ENCODE data around the gene DNMT1. TPM values are rescaled to one million over a fixed set of nuclear protein-coding genes. Genes with fewer than 3 reads are reported as not detected.

Gene DNMT1
- total RNA-seq, 6 donors from 2014 or later = 54.0 to 166 (median 63.9) TPM

DNA sequence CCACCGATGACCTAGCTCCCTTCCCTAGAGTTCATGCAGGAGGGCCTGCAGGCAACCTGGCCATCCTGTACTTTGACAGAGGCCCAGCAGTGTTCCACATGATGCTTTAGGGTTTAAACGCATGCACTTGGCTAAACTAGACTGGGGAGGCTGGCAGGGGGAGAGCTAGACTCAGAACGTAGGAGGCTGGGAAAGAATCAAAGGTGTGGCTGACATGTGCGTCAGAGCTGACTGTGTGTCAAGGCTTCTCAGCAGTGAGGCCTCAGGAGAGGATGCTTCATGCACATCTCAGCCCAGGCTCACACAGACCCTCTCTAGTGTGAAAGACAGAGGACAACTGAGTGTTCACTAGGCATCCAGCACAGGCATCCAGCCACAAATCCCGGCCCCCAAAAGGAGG lies 28.7 kb downstream of the DNMT1 start:
- Histone ChIP-seq H3K4me3 (no peak overlapping the region), H3K9me3 (no peaks in the 10 kb centered on the region), H3K4me1 (no peaks in the 10 kb centered on the region), H3K36me3 (peaks cover 8 to 97% (median 77%) of the 10 kb centered on the region in 4 donors), H3K27ac (no peak overlapping the region), H3K27me3 (no peaks in the 10 kb centered on the region)
- WGBS, 2 donors = 89 to 98% methylated on average over 5 of the region's 5 CpGs
- ATAC-seq (ENCODE audit: low FRiP score in 2 of 2) (no peak), DNase-seq (no peak)
- TF ChIP-seq POLR2A (IDR thresholded peaks at IDR 0.05) (no peak), EP300 (IDR thresholded peaks at IDR 0.05) (no peak), POLR2AphosphoS5 (IDR thresholded peaks at IDR 0.05) (no peak)
- TF ChIP-seq, protein P1, sequence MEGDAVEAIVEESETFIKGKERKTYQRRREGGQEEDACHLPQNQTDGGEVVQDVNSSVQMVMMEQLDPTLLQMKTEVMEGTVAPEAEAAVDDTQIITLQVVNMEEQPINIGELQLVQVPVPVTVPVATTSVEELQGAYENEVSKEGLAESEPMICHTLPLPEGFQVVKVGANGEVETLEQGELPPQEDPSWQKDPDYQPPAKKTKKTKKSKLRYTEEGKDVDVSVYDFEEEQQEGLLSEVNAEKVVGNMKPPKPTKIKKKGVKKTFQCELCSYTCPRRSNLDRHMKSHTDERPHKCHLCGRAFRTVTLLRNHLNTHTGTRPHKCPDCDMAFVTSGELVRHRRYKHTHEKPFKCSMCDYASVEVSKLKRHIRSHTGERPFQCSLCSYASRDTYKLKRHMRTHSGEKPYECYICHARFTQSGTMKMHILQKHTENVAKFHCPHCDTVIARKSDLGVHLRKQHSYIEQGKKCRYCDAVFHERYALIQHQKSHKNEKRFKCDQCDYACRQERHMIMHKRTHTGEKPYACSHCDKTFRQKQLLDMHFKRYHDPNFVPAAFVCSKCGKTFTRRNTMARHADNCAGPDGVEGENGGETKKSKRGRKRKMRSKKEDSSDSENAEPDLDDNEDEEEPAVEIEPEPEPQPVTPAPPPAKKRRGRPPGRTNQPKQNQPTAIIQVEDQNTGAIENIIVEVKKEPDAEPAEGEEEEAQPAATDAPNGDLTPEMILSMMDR (IDR thresholded peaks at IDR 0.05) = no peak

DNA sequence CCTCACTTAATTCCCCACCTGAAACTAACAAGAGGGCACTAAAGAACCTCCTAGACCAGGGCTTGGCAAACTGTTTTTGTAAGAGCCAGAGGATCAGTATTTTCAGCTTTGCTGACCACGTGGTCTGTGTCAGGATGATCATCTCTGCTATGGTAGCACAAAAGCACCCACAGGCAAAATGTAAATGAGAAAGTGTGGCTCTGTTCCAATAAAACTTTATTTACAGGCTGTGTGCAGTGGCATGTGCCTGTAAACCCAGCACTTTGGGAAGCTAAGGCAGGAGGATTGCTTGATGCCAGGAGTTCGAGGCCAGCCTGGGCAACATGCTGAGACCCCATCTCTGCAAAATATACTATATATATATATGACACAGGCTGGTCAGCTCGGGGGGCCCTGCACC lies 31.2 kb downstream of the DNMT1 start:
- H3K4me3 ChIP-seq = no peak overlapping the region
- DNase-seq = no peak
- H3K36me3 ChIP-seq = peaks cover 26 to 98% (median 84%) of the 10 kb centered on the region in 4 donors
- no peak for ATAC-seq (ENCODE audit: low FRiP score in 2 of 2)
- H3K9me3 ChIP-seq = no peaks in the 10 kb centered on the region
- H3K27me3 ChIP-seq = no peaks in the 10 kb centered on the region
- WGBS, 2 donors = 86 to 98% methylated on average over 3 of the region's 3 CpGs
- no peaks in the 10 kb centered on the region for H3K4me1 ChIP-seq
- H3K27ac ChIP-seq = no peak overlapping the region
- TF ChIP-seq EP300 (IDR thresholded peaks at IDR 0.05) = no peak
- TF ChIP-seq POLR2A (IDR thresholded peaks at IDR 0.05) = no peak
- TF ChIP-seq POLR2AphosphoS5 (IDR thresholded peaks at IDR 0.05) = no peak
- TF ChIP-seq, protein P1 (IDR thresholded peaks at IDR 0.05) = no peak

DNA sequence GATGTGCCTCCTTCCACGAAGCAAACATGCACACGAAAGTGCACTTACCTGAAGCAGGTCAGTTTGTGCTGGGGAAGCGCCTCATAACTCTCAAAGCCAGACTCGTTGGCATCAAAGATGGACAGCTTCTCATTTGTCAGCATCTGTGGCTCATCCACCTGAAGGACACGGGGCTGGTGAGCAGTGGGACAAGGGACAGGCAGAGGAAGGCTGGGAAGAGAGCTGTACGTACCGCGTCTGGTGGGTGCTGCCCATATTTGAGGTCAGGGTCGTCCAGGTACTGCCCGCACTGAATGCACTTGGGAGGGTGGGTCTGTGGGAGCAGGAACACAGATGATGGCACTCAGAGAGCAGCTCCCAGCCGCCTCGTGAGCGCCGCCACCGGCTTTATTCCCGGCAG lies 35.1 kb downstream of the DNMT1 start:
- Histone ChIP-seq H3K27ac (no peak overlapping the region), H3K4me1 (no peaks in the 10 kb centered on the region), H3K4me3 (no peak overlapping the region), H3K9me3 (no peaks in the 10 kb centered on the region), H3K36me3 (peaks cover 26 to 98% (median 86%) of the 10 kb centered on the region in 4 donors), H3K27me3 (no peaks in the 10 kb centered on the region)
- DNase-seq (no peak), ATAC-seq (ENCODE audit: low FRiP score in 2 of 2) (no peak)
- WGBS, 2 donors = 95 to 97% methylated on average over 11 to 16 of the region's 16 CpGs
- TF ChIP-seq POLR2A (IDR thresholded peaks at IDR 0.05) (no peak), POLR2AphosphoS5 (IDR thresholded peaks at IDR 0.05) (no peak), EP300 (IDR thresholded peaks at IDR 0.05) (no peak)
- TF ChIP-seq, protein P1 (IDR thresholded peaks at IDR 0.05) = no peak

DNA sequence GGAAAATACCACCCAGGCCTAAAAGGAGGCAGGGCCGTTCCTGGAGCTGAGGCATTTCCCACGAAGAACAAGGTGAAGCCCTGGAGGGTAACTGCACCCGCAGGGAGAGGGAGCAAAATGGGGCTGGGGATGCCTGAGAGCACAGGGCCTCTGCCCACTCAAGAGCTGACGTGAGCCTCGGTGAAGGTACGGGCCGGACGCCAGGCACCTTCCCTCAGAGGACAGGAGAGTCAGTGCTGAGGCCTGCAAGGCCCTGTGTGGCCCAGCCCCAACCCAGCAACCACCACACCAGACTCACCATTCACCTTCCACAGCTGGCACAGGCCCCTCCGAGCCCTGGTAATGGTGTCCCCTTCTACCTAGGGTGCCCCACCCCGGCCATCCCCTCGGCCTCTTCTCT lies 36.3 kb downstream of the DNMT1 start:
- Histone ChIP-seq H3K4me1 (no peaks in the 10 kb centered on the region), H3K9me3 (no peaks in the 10 kb centered on the region), H3K27ac (no peak overlapping the region), H3K4me3 (no peak overlapping the region), H3K27me3 (no peaks in the 10 kb centered on the region), H3K36me3 (peaks cover 33 to 98% (median 90%) of the 10 kb centered on the region in 4 donors)
- no peak for ATAC-seq (ENCODE audit: low FRiP score in 2 of 2)
- WGBS, 2 donors = 95 to 96% methylated on average over 10 to 11 of the region's 11 CpGs
- no peak for TF ChIP-seq POLR2AphosphoS5 (IDR thresholded peaks at IDR 0.05)
- peak in 1 of 2 donors; percentile 60 for DNase-seq

DNA sequence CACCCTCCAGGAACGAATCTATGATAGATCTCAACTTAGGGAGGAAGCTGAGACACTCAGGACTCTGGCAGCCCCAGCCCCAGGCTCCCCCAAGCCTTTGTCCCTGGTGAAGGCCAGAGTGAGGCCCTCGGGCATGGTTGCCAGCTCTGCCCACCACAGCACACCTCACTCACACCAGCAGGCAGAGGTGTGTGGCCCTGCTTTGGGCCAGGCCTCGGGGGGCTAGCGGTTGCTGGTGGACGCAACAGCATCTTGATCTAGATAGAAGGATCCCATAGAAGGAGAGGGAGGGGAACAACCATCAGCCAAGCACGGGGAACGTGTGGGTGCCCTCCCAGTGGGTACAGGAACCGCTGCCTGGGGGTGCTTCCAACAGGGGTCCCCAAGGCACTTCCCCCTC lies 36.7 kb downstream of the DNMT1 start:
- ATAC-seq (ENCODE audit: low FRiP score in 2 of 2) (peak in 1 of 2 donors; percentile 13), DNase-seq (peak in 1 of 2 donors; percentile 45)
- Histone ChIP-seq H3K4me3 (no peak overlapping the region), H3K27ac (no peak overlapping the region), H3K27me3 (no peaks in the 10 kb centered on the region), H3K4me1 (no peaks in the 10 kb centered on the region), H3K9me3 (no peaks in the 10 kb centered on the region), H3K36me3 (peaks cover 35 to 98% (median 90%) of the 10 kb centered on the region in 4 donors)
- 93 to 96% methylated on average over 5 to 7 of the region's 8 CpGs for WGBS, 2 donors
- TF ChIP-seq POLR2AphosphoS5 (IDR thresholded peaks at IDR 0.05) (no peak), EP300 (IDR thresholded peaks at IDR 0.05) (no peak), POLR2A (IDR thresholded peaks at IDR 0.05) (no peak)
- TF ChIP-seq, protein P1 (IDR thresholded peaks at IDR 0.05) = no peak

All from upper lobe of left lung (tissue), 6 donors.